Measurements from ENCODE around the gene CATSPER3.

CATSPER3 gene

GRCh38 chr5:135050244-135050767 lies 82.6 kb downstream of the CATSPER3 start:
- DNase-seq (ENCODE audit: extremely low spot score) = no peak
- TF ChIP-seq CTCF (IDR thresholded peaks at IDR 0.05; ENCODE audit: control extremely low read depth, extremely low read depth, low read depth, missing control alignments) = no peak
- POLR2A ChIA-PET = no interaction called here
- CTCF ChIA-PET = no interaction called here

GRCh38 chr5:135051399-135051798 lies 83.7 kb downstream of the CATSPER3 start:
- ChIA-PET CTCF (no interaction called here), POLR2A (no interaction called here)
- DNase-seq (ENCODE audit: extremely low spot score) = no peak
- TF ChIP-seq CTCF (IDR thresholded peaks at IDR 0.05; ENCODE audit: control extremely low read depth, extremely low read depth, low read depth, missing control alignments) = no peak

DNA sequence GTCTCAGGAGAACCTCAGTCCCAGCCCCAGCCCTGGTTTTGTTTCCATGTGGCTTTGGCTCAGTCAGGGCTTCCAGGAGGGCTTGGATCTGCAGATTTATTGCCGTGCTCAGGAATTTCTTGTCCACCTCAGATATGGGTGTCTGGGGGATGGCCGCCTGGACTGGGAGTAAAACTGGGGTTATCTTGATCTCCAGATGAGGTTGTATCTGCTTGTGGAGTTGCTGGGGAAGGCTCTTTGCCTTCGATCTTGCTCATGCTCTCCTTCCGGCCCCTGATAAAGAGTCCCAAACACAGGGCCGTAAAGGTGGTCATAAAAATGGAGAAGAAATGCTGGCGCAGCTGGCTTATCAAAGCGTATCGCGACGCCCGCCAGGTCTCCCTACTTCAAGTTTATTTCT lies 84.2 kb downstream of the CATSPER3 start:
- no peak for TF ChIP-seq CTCF (IDR thresholded peaks at IDR 0.05; ENCODE audit: control extremely low read depth, extremely low read depth, low read depth, missing control alignments)
- POLR2A ChIA-PET = no interaction called here
- CTCF ChIA-PET = no interaction called here
- no peak for DNase-seq (ENCODE audit: extremely low spot score)

- POLR2A ChIA-PET = no interaction called here
- CTCF ChIA-PET = interaction anchor here (0.8 to 1.5 kb wide), 3 partner anchors 10 to 514 kb away, joined by 3 to 4 read pairs (median 3); no protein-coding TSS in a partner anchor
- DNase-seq (ENCODE audit: extremely low spot score) = no peak
- no peak for TF ChIP-seq CTCF (IDR thresholded peaks at IDR 0.05; ENCODE audit: control extremely low read depth, extremely low read depth, low read depth, missing control alignments)
Observed at GRCh38 chr5:135052511-135053145, 84.9 kb downstream of the CATSPER3 start.

DNA sequence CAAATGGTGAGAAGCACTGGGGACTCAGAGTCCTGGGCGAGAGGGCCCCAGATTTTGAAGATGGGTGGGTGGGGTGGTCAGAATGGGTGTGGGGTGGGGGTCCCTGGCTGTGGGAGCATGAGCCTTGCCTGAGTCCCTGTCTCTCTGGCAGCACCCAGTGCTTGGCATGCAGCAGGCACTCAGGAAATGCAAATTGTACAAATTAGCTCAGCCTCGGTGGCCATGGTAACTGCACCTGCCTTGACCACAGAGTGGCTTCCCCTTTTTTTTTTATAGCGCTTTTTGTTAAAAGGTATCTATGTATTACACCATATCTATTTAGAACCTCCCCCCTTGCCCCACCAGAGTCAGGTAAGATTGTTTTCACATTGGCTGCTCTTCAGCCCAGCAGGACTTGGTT lies 85.6 kb downstream of the CATSPER3 start:
- CTCF ChIA-PET = interaction anchor here (0.6 to 1.5 kb wide), 4 partner anchors 10 to 513 kb away, joined by 3 to 4 read pairs (median 3); no protein-coding TSS in a partner anchor
- DNase-seq (ENCODE audit: extremely low spot score) = peak; percentile 80
- POLR2A ChIA-PET = no interaction called here
- TF ChIP-seq CTCF (IDR thresholded peaks at IDR 0.05; ENCODE audit: control extremely low read depth, extremely low read depth, low read depth, missing control alignments) = no peak

DNA sequence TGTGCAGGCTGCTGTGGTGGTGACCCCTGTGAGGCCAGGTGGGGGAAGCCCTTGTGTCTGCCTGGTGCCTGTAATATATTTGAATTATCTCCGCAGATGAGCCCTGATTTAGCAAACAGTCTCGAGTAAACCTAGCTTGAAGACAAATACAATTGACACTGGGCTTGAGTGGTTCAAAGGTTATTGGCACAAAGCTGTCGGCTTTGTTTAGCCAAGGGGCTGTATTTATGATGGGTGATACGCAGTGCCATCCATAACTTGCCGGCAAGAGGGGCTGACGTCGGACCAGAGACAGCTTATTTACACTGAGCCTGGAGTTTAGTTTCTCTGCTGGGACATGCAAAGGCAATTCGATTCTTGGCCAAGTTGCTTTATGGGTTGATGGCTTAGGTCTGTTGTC lies 86.3 kb downstream of the CATSPER3 start:
- DNase-seq (ENCODE audit: extremely low spot score) = no peak
- ChIA-PET POLR2A (no interaction called here), CTCF (interaction anchor here (0.6 to 1.2 kb wide), 2 partner anchors 11 to 512 kb away, joined by 3 read pairs; no protein-coding TSS in a partner anchor)
- no peak for TF ChIP-seq CTCF (IDR thresholded peaks at IDR 0.05; ENCODE audit: control extremely low read depth, extremely low read depth, low read depth, missing control alignments)
